Hepatocyte (in vitro differentiated cells): ENCODE results near the gene AGFG2.

Source experiments
- EZH2 ChIP-seq: fragments of 200-600 bp; sonication (generic); IDR thresholded peaks from 2 replicates; pipeline ENCODE4 v1.6.1; 2016; ENCODE audit warnings: antibody characterized with exemption, mild to moderate bottlenecking, borderline replicate concordance
- TF ChIP-seq, protein P1 (sequence below): fragments of 200-600 bp; sonication (generic); IDR thresholded peaks from 2 replicates; pipeline ENCODE4 v1.5.1; 2016; ENCODE audit warnings: antibody characterized with exemption, mild to moderate bottlenecking; ENCODE audit not compliant: poor library complexity

DNA sequence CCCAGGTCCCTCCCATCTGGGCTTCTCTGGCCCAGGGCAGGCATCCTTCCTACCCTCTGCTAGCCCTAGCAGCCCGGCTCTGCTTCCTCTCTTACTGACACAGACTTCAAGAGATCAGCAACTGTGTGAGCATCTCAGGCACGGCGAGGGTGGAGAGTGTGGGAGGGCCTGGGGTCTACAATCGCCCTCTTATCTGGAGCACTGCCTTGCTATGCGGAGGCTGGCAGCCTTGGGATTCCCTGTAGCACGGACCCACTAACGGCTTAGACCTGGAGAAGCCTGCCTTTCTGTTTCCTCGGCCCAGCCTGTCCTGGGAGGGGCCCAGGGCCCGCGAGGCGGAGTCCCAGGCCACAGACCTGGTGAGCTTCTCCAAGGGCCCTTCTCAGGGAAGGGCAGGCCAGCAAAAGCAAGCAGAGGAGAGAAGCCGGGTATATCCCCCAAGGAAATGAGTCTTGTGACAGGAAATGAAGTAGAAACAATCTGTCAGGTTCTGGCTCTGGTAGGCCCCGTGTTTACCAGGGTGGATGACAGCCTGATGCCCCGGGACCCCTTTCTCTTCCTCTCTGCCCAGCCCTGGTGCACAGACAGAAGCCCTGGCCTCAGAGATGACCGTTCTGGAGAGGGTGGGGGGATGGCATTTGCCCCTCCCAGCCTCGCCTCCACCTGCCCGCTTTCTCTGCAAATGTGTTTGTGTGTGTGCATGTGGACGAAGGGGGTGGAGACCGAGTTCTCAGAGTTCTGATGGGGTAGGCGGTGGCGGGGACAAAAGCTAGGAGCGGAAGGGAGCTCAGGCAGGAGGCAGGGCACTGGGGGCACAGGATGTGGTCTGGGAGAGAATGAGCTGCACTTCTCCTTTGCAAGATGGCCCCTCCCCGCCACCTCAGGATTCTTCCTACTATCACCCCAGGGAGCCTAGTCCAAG, 44.4 kb downstream of the AGFG2 start:
- TF ChIP-seq, protein P1, sequence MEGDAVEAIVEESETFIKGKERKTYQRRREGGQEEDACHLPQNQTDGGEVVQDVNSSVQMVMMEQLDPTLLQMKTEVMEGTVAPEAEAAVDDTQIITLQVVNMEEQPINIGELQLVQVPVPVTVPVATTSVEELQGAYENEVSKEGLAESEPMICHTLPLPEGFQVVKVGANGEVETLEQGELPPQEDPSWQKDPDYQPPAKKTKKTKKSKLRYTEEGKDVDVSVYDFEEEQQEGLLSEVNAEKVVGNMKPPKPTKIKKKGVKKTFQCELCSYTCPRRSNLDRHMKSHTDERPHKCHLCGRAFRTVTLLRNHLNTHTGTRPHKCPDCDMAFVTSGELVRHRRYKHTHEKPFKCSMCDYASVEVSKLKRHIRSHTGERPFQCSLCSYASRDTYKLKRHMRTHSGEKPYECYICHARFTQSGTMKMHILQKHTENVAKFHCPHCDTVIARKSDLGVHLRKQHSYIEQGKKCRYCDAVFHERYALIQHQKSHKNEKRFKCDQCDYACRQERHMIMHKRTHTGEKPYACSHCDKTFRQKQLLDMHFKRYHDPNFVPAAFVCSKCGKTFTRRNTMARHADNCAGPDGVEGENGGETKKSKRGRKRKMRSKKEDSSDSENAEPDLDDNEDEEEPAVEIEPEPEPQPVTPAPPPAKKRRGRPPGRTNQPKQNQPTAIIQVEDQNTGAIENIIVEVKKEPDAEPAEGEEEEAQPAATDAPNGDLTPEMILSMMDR: no peak
- no peak for TF ChIP-seq EZH2
